Mammary epithelial cell (primary cell): Measurements from ENCODE around the gene PCDHB15.
"Not testable (repeated sequence)": the region's sequence is repeated elsewhere in the genome, so short reads cannot be mapped to it uniquely, and the experiment has no call there.

Source experiments
- CTCF ChIP-seq, 2 donors: IDR thresholded peaks in 1 of 2; conservative IDR thresholded peaks in 1 of 2; 2 replicates each; pipeline ENCODE4 v1.5.1; 2011 to 2012; ENCODE audit warnings: inconsistent platforms in 2 of 2, low read length in 2 of 2, mild to moderate bottlenecking in 2 of 2, control low read depth in 1 of 2, low read depth in 1 of 2; ENCODE audit not compliant: insufficient read depth in 1 of 2; ENCODE audit errors: extremely low read depth in 1 of 2
- EZH2 ChIP-seq: IDR thresholded peaks from 2 replicates; pipeline ENCODE4 v1.6.1; 2012; ENCODE audit warnings: low read length, inconsistent platforms, borderline replicate concordance

- TF ChIP-seq CTCF (conservative IDR thresholded peaks at IDR 0.05 in 1 of 2, IDR thresholded peaks at IDR 0.05 in 1 of 2; ENCODE audit: extremely low read depth in 1 of 2, insufficient read depth in 1 of 2, low read depth in 1 of 2, low read length in 2 of 2); EZH2: not testable (repeated sequence)
Observed at GRCh38 chr5:141224844-141225243, 20.4 kb upstream of the PCDHB15 start.
